OCI-LY1 (cell line): ENCODE measurements around the gene SCD.

ENCODE experiments used
- H2AFZ ChIP-seq: fragments of 200-600 bp; sonication (generic), shearing (Covaris generic); 2 replicates; pipeline ENCODE4 v1.6.0; 2014; ENCODE audit warnings: antibody characterized with exemption, mild to moderate bottlenecking, low read length
- H3F3A ChIP-seq: fragments of 200-600 bp; sonication (generic), shearing (Covaris generic); 2 replicates; pipeline ENCODE4 v1.6.0; 2014; ENCODE audit warnings: mild to moderate bottlenecking, antibody characterized with exemption, low read length, moderate library complexity; ENCODE audit not compliant: insufficient read depth
- H3K27ac ChIP-seq: fragments of 200-600 bp; sonication (generic); 2 replicates; pipeline ENCODE4 v1.5.1; 2014; ENCODE audit warnings: low read length, mixed run types, mild to moderate bottlenecking, low read depth; ENCODE audit not compliant: poor library complexity, severe bottlenecking
- H3K27me3 ChIP-seq: fragments of 200-600 bp; sonication (generic); 2 replicates; pipeline ENCODE4 v1.6.0; 2014; ENCODE audit warnings: antibody characterized with exemption, mild to moderate bottlenecking, low read length, moderate library complexity; ENCODE audit not compliant: insufficient read depth
- H3K36me3 ChIP-seq: fragments of 200-600 bp; sonication (generic); 2 replicates; pipeline ENCODE4 v1.6.1; 2014; ENCODE audit warnings: mild to moderate bottlenecking, antibody characterized with exemption, low read length, moderate library complexity, mixed read lengths; ENCODE audit not compliant: insufficient read depth
- H3K4me1 ChIP-seq: fragments of 200-600 bp; sonication (generic); 2 replicates; pipeline ENCODE4 v1.5.1; 2014; ENCODE audit warnings: mild to moderate bottlenecking, low read length, moderate library complexity; ENCODE audit not compliant: insufficient read depth, severe bottlenecking
- H3K4me2 ChIP-seq: fragments of 200-600 bp; sonication (generic), shearing (Covaris generic); 2 replicates; pipeline ENCODE4 v1.6.1; 2014; ENCODE audit warnings: low read length
- H3K4me3 ChIP-seq: fragments of 200-600 bp; sonication (generic); 2 replicates; pipeline ENCODE4 v1.5.1; 2014; ENCODE audit warnings: low read length, low read depth, mild to moderate bottlenecking, mixed read lengths; ENCODE audit not compliant: poor library complexity, severe bottlenecking
- H3K79me2 ChIP-seq: fragments of 200-600 bp; shearing (Covaris generic); 2 replicates; pipeline ENCODE4 v1.6.1; 2016; ENCODE audit warnings: mixed run types, low read length, mixed read lengths; ENCODE audit not compliant: insufficient read depth
- H3K9ac ChIP-seq: fragments of 200-600 bp; sonication (generic), shearing (Covaris generic); 2 replicates; pipeline ENCODE4 v1.6.1; 2014; ENCODE audit warnings: mild to moderate bottlenecking, low read length, mixed read lengths
- H3K9me2 ChIP-seq: fragments of 200-600 bp; sonication (generic), shearing (Covaris generic); 2 replicates; pipeline ENCODE4 v1.6.1; 2014; ENCODE audit warnings: low read depth, mild to moderate bottlenecking, low read length, mixed read lengths
- H3K9me3 ChIP-seq: fragments of 200-600 bp; shearing (Covaris generic); 2 replicates; pipeline ENCODE4 v1.6.1; 2014; ENCODE audit warnings: low read length, mixed read lengths
- H4K20me1 ChIP-seq: fragments of 200-600 bp; sonication (generic), shearing (Covaris generic); 2 replicates; pipeline ENCODE4 v1.6.0; 2016; ENCODE audit warnings: mild to moderate bottlenecking, low read length; ENCODE audit not compliant: insufficient read depth
- CTCF ChIP-seq: fragments of 200-600 bp; sonication (generic), shearing (Covaris generic); IDR thresholded peaks from 2 replicates; pipeline ENCODE4 v1.5.1; 2017; ENCODE audit warnings: mild to moderate bottlenecking, antibody characterized with exemption, low read length, moderate library complexity, mixed read lengths
- EZH2 ChIP-seq: fragments of 200-600 bp; sonication (generic), shearing (Covaris generic); IDR thresholded peaks from 2 replicates; pipeline ENCODE4 v1.8.0; 2017; ENCODE audit warnings: borderline replicate concordance, mixed run types, mild to moderate bottlenecking, antibody characterized with exemption, low read length, moderate library complexity, mixed read lengths

SCD gene

DNA sequence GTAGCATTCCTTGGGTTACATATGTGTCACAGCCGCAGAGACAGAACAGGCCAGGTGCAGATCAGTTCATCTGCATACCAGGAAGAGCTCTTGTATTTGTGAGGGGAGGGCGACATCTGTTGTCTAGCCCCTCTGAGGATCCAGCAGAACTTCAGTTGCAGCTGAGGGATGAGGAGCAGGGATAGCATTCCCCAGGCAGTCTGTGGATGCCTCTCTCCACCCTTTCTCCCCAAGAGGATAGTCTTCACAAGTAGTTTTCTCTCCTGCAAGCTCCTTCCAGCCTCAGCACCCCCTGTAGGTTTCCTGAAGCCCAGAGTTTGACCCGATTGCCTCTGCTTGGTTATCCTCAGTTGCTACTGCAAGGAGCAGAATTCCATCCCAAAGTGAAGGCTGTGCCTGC, 2.6 kb downstream of the SCD start:
- Histone ChIP-seq H3K9me2 (no peaks in the 10 kb centered on the region), H4K20me1 (no peaks in the 10 kb centered on the region), H3K79me2 (peaks cover 20% of the 10 kb centered on the region), H3K9ac (peak overlapping the region; percentile 95; the same call in 1 of the 2 replicates), H3K27ac (no peak overlapping the region), H3K27me3 (no peaks in the 10 kb centered on the region), H2AFZ (no peak overlapping the region), H3K9me3 (no peaks in the 10 kb centered on the region), H3K4me3 (peak overlapping the region; percentile 78), H3F3A (no peaks in the 10 kb centered on the region), H3K4me2 (peak overlapping the region; percentile 87), H3K4me1 (peaks cover 43% of the 10 kb centered on the region), H3K36me3 (peaks cover 72% of the 10 kb centered on the region)
- TF ChIP-seq EZH2 (no peak), CTCF (no peak)

DNA sequence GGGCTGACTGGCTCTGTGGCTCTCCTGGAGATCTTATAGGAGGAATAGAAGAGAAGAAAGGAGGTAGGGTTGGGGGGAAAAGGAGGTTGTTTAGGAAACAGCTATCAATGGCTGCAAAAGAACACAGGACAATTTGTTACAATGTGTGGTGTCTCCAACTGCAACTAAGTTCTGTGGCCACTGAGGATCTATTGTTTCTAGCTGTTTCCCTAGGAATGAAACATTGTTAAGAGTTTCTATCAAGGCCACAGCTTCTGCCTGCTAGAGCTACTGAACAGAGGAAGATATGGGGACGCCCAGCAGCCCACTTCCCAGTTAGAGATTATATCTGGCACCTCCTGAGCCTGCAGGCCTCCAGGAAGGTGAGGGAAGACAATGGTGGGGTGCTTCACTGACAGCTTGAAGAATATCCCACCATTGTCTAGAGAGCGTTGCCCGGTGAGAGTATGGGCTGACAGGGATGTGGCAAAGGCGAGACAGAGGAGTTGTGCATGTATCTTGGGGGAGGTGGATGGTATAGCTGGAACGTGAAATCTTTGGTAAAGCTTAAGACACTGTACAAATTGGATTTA, 4.0 kb downstream of the SCD start:
- no peaks in the 10 kb centered on the region for H3F3A ChIP-seq
- no peak overlapping the region for H2AFZ ChIP-seq
- H3K4me1 ChIP-seq: peaks cover 33% of the 10 kb centered on the region
- no peaks in the 10 kb centered on the region for H3K9me3 ChIP-seq
- no peak overlapping the region; the same call in 1 of the 2 replicates for H3K9ac ChIP-seq
- no peak overlapping the region for H3K27ac ChIP-seq
- peaks cover 85% of the 10 kb centered on the region for H3K36me3 ChIP-seq
- no peaks in the 10 kb centered on the region for H3K9me2 ChIP-seq
- H3K79me2 ChIP-seq: peaks cover 20% of the 10 kb centered on the region
- peak overlapping the region; percentile 78 for H3K4me3 ChIP-seq
- peak overlapping the region; percentile 87; the same call in 1 of the 2 replicates for H3K4me2 ChIP-seq
- TF ChIP-seq CTCF (no peak), EZH2 (no peak)
- H4K20me1 ChIP-seq: no peaks in the 10 kb centered on the region
- H3K27me3 ChIP-seq: no peaks in the 10 kb centered on the region

DNA sequence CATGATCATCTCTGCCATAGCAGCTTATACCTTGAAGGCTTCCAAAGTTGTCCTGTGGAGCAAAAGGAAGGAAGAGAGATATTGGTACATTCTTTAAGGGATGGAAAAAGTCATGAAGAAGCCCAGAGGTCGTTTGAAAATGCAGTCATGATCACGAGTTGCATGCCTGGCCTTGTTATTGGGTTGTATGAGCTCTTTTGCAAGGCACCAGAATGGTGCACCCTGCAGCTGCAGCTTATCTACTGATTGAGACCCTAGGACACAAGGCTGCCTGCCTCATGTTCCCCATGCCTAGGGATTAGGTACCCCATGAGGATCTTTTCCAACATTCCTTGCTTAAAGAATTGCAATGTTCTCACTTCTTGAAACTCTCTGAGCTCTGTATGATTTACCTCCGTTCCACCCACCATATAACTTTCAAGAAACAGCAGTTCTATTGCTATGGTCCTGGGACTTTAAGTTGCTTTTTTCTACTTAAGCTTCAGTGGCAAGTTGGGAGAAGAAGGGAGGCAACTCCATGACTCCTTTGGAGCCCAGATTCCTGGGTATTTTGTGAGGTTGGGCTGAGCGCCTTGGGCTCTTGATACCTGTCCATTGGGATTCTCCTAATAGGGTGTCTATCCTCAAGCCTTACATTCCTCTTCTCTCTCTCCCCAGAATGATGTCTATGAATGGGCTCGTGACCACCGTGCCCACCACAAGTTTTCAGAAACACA, 6.9 kb downstream of the SCD start:
- H3K4me3 ChIP-seq: no peak overlapping the region

More for the DNA sequence above, 6.9 kb downstream of the SCD start:
- no peak overlapping the region for H2AFZ ChIP-seq
- peaks cover 24% of the 10 kb centered on the region for H3K4me1 ChIP-seq
- H3K9ac ChIP-seq: no peak overlapping the region
- H3K27me3 ChIP-seq: no peaks in the 10 kb centered on the region
- H3K4me2 ChIP-seq: no peak overlapping the region
- H3K36me3 ChIP-seq: peaks cover 94% of the 10 kb centered on the region
- H4K20me1 ChIP-seq: no peaks in the 10 kb centered on the region
- TF ChIP-seq EZH2 (no peak), CTCF (no peak)
- peaks cover 2% of the 10 kb centered on the region; the same call in 1 of the 2 replicates for H3K79me2 ChIP-seq
- H3K9me3 ChIP-seq: no peaks in the 10 kb centered on the region
- no peak overlapping the region for H3K27ac ChIP-seq
- H3F3A ChIP-seq: no peaks in the 10 kb centered on the region
- H3K9me2 ChIP-seq: no peaks in the 10 kb centered on the region
